ENCODE data around the gene TLE2.
"Not testable (repeated sequence)": the region's sequence is repeated elsewhere in the genome, so short reads cannot be mapped to it uniquely, and the experiment has no call there.

Gene TLE2

GRCh38 chr19:2981898-2982297 lies 47.2 kb downstream of the TLE2 start:
- no peak for DNase-seq

DNA sequence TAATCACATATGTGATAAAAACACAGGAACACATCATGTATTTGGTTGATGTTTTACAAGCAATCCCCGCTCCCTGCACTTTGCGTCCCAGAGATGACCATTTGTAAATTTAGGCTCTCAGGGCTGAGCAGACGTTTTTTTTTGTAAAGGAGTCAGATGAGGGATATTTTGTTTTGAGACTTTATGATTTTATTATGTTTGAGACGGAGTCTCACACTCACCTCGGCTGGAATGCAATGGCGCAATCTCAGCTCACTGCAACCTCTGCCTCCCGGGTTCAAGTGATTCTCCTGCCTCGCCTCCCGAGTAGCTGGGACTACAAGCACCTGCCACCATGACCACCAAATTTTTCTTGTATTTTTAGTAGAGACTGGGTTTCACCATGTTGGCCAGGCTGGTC lies 50.3 kb downstream of the TLE2 start:
- no peak for DNase-seq

DNA sequence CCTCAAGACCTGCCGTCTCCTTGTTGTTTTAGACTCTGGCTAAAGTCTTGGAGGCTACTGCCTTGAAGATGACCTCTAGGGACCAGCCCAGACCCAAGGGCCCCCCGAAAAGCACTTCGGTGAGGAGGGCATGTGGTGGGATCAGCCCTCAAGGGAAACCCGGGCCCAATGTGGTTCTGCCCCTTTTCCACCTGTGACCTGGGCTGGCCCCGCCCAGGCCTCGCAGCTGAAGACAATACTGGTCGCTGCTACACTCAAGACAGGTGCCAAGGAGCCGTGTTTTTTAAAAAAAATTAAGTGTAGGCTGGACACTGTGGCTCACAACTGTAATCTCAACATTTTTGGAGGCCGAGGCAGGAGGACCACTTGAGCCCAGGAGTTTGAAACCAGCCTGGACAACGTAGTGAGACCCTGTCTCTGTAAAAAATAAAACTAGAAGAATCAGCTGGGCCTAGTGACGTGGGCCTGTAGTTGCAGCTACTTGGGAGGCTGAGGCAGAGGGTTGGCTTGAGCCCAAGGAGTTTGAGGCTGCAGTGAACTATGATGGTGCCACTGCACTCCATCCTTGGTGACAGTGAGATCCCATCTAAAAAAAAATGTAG lies 50.8 kb downstream of the TLE2 start:
- no peak for DNase-seq

DNA sequence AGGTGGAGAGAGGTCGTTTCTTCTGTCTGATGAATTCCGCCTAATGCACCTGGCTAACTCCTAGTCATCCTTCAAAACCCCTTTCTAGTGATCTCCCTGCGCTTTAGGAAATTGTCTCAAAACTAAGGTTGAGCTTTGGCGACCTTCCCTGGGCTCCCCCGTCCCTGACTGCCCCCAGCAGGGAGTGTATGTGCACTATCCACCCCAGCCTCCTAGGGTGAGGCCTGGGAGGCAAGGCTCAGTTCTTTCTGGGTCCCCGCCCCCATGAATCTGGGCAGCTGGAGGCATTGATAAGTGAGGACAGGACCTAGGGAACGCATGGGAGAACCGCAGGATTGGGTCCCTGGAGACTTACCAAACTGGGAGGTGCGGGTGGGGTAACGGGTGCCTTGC lies 51.3 kb downstream of the TLE2 start:
- no peak for DNase-seq

DNA sequence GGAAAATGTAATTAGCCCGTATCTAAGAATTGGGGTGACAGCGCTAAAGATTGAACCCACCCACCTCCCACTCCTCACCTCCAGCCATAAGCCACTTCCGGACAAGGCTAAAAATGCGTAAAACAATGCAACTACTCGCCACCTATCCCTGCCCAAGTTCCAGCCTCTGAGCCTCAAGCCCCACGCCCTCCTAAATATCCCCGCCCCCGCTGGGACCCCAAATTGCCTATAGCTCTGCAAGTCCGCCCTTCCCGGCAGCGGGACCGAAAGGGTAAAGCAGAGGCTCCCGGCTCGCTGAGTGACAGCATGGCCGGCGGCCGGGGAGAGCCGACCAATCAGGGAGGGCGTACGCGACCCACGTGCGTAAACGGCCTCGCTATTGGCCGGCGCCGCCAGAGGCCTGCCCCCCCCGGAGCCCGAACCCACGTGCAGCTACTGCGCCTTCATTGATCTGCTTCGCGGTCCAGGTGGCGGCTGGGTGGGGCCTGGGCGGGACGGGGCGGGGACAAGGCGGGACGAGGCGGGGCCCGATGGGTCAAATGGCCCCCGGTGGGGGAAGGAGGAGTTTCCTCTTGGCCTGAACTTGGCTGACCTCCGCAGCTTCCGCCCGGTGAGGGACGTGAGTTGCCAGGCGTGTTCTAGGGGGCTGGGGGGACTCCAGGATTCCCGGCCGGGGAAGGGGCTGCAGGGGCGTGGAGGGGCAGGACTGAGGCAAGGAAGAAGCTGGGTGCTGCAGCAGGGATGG lies 51.9 kb downstream of the TLE2 start, which contains the start of gene TLE6:
Gene TLE6, plus strand, starts transcription at position 564 of the 745 bp plus-strand sequence. CDS start 670 bp downstream, outside the sequence.
- DNase-seq: peak; percentile 98

- no peak for DNase-seq
Observed at GRCh38 chr19:2976609-2977000, 52.5 kb downstream of the TLE2 start.

DNA sequence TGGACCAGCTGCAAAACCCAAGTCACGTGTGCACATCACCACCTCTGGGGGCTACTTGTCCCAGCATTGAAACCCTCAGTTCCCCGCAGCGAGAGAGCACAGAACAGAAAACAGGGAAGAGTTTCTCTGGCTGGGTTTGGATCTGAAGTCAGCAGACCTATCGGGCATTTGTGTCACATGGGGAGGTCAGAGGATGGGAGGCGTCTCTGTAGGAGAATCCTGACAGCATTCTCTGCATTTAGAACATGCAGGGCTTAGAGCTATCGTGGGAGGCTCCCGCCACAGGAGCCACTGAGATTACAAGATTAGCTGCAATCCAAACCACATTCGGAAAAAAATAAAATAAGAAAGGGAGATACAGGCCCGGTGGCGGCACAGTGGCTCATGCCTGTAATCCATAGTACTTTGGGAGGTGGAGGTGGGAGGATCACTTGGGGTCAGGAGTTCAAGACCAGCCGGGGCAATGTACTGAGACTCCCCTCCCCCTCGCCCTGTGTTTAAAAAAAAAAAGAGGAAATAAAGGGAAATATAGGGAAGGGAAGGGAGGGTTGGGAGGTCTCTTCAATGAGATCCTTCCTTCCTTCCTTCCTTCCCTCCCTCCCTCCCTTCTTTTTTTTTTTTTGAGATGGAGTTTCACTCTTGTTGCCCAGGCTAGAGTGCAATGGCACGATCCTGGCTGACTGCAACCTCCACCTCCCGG lies 54.6 kb downstream of the TLE2 start:
- no peak for DNase-seq

GRCh38 chr19:2973229-2973628 lies 55.9 kb downstream of the TLE2 start:
- no peak for DNase-seq

DNA sequence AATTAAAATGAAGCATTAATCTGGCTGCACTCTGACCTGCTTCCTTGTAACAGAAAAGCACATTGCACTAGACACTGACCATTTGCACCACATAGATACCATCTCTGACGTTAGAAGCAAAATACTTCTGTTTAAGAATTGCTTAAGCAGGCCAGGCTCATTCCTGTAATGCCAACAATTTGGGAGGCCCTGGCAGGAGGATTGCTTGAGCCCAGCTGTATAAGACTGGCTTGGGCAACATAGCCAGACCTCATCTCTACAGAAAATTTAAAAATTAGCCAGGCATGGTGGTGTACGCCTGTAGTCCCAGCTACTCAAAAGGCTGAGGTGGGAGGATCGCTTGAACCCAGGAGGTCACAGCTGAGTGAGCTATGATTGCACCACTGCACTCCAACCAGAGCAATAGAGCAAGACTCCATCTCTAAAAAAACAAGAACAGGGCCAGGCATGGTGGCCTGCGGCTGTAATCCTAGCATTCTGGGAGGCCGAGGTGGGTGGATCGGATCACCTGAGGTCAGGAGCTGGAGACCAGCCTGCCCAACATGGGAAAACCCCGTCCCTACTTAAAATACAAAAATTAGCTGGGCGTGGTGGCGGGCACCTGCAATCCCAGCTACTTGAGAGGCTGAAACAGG lies 58.8 kb downstream of the TLE2 start:
- DNase-seq: no peak

- peak; percentile 96 for DNase-seq
Observed at GRCh38 chr19:2969104-2969504, 60.0 kb downstream of the TLE2 start.

DNA sequence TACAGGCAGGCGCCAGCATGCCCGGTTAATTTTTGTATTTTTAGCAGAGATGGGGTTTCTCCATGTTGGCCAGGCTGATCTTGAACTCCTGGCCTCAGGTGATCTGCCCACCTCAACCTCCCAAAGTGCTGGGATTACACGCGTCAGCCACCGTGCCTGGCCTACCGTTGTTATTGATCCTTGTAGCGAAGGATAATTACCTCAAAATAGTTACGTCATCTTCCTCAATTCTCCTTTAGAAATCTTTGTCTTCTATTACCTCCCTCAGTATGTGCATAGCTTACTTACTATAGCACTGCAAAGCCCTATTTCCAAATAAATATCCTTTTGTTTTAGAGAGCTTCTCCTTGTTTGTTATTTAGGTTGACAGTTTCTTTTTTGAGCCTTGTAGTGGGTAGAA lies 61.1 kb downstream of the TLE2 start:
- no peak for DNase-seq

GRCh38 chr19:2964874-2965273 lies 64.2 kb downstream of the TLE2 start:
- DNase-seq: no peak

GRCh38 chr19:2963631-2964030 lies 65.4 kb downstream of the TLE2 start:
- DNase-seq: not testable (repeated sequence)

DNA sequence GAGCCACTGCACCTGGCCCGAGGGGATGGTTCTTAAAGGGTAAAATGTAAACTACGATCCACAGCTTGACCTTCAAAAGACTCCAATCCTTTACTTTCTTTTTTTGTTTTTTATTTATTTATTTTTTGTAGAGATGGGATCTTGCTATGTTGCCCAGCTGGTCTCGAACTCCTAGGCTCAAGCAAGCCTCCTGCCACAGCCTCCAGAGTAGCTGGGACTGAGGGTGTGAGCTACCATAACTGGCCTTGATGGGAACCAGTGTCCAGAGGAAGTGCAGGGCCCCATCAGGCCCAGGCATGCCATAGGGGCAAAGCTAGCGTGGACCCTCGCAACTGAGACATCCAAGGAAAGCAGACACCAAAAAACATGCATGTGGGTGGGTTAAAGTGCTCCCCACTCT lies 66.0 kb downstream of the TLE2 start:
- DNase-seq: no peak

DNA sequence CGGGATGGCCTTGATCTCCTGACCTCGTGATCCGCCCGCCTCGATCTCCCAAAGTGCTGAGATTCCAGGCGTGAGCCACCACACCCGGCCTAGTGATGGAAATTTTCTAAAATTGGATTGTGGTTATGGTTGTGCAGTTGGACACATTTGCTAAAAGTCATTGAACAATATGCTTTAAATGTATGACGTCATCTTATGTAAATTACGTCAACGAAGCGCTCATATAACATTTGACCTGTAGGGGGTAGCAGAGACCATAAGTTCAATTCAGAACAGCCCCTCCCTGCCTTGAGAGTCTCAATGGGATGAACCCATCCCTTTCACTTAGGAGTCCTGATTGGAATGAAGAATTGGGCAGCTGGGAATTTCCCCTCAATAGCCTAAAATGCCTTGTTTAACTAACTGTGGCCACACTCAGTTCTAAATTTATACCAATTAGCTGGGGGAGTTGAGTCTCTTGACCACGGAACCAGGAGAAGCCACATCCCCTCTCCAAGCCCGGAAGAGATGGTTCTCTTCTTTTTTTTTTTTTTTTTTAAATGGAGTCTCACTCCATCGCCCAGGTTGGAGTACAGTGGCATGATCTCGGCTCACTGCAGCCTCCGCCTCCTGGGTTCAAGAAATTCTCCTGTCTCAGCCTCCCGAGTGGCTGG lies 66.9 kb downstream of the TLE2 start:
- DNase-seq: peak; percentile 84

DNA sequence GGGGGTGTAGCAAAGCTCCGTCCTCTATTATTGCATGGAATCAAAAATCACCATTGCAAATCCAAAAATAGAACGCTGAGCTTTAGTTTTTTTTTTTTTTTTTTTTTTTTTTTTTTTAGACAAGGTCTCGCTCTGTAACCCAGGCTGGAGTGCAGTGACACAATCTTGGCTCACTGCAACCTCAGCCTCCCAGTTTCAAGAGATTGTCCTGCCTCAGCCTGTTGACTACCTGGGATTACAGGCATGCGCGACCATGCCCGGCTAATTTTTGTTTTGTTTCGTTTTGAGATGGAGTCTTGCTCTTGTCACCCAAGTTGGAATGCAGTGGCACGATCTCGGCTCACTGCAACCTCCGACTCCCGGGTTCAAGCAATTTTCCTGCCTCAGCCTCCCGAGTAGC lies 69.0 kb downstream of the TLE2 start:
- DNase-seq: no peak

DNA sequence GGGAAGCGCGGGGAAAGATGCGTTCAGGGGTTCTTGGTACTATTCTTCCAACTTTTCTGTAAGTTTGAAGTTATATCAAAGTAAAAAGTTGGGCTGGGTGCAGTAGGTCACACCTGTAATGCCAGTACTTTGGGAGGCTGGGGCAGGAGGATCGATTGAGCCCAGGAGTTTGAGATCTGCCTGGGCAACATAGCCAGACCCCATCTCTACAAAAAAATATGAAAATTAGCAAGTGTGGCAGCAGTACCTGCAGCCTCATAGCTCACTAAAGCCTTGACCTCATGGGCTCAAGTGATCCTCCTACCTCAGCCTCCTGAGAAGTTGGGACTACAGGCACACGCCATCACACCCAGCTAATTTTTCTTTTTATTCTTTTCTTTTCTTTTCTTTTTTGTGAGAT lies 71.9 kb downstream of the TLE2 start:
- DNase-seq: no peak

DNA sequence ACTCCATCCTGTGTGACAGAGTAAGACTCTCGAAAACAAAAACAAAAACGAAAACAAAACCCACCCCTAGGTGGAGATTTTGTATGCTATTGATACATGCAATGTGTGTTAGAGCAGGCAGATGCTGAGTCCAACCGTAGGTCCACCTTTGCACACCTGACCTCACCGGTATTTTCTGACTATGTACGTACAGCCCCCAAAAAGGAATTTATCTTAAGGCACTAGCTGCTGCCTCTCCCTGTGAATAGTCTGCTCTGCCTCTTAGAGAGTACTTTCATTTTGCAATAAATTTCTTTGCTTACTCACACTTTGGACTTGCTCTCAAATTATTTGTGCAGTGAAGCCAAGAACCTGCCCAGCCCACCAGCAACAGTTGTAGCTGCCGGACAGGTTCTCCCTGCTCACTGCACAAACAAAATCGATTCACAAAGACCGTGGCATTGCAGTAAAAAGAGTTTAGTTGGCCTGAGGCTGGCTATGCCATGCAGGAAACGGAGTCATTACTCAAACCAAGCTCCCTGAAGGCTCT lies 76.1 kb downstream of the TLE2 start:
- no peak for DNase-seq

- peak; percentile 98 for DNase-seq
Observed at GRCh38 chr19:2950286-2951124, 78.6 kb downstream of the TLE2 start.

- no peak for DNase-seq
Observed at GRCh38 chr19:2949939-2950285, 79.2 kb downstream of the TLE2 start.

Data from COR-L47 (cell line).